ENCODE data around the gene VGF. TPM values are rescaled to one million over a fixed set of nuclear protein-coding genes. Genes with fewer than 3 reads are reported as not detected.

VGF gene
- total RNA-seq, 2 experiments from 2014 or later = 1.5 TPM; not detected in 1

DNA sequence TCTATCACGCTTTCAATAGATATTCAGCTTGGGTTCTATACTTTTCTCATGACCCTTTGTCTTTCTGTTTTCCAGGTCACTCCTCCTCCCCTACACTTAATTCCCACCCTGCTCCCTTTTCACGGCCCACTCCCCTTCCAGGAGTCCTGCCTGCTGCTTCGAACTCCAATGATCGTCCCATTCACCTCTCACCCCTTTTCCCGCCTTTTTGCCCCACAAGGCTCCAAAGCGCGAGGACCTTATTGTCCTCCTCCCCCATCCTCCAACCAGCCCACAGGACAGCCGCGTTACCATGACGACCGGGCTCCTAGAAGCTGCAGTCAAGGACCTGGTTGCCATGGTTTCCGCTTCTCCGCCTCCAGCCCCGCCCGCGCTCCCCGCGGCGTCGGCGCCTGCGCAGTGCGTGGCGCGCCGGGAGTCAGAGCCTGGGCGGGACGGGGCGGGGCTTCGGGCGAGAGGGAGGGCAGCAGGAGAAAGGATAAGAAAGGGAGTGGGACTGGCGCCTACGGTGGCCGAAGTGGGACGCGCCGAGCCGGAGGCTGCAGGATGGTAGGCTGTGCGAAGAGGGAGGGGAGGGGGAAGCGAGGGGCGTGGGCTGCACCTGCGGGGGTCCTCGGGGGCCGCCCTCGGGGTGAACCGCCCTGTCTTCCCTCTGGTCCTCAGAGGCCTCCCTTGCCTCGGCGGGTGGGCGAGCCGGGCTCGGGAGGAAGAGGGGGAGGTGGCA, 11.2 kb downstream of the VGF start, which contains the start of gene AP1S1:
Gene AP1S1 (plus strand): TSS at position 508 of the 724 bp plus-strand sequence. CDS start 39 bp downstream, at position 547.
- no peak for TF ChIP-seq EZH2phosphoT487 (IDR thresholded peaks at IDR 0.05; ENCODE audit: borderline replicate concordance, low read depth, low read length)
- BruUV-seq (replicated peaks) = no TSS peak
- H3K9me2 ChIP-seq (ENCODE audit: insufficient read depth, low read length) = no peaks in the 10 kb centered on the region
- H3K79me2 ChIP-seq (ENCODE audit: insufficient read depth, low read depth, low read length) = no peaks in the 10 kb centered on the region
- H3K9me3 ChIP-seq (ENCODE audit: low read length) = no peaks in the 10 kb centered on the region
- ChIA-PET CTCF (ENCODE audit: unreplicated experiment) (no interaction called here), POLR2A (interaction anchor here (0.6 kb wide), 1 partner anchor 711 kb away, joined by 3 read pairs; no protein-coding TSS in a partner anchor)
- H2AFZ ChIP-seq (ENCODE audit: low read length) = peak within 1 kb of the TSS; percentile 77
- H3K27ac ChIP-seq (ENCODE audit: low read depth, low read length, poor library complexity, severe bottlenecking) = peak within 1 kb of the TSS; percentile 16
- H3K4me1 ChIP-seq (ENCODE audit: insufficient read depth, low read length, poor library complexity, severe bottlenecking) = peaks cover 15% of the 10 kb centered on the region
- H3K4me3 ChIP-seq (ENCODE audit: low read depth, low read length, poor library complexity, severe bottlenecking) = peak within 1 kb of the TSS; percentile 94
- DNase-seq (ENCODE audit: low spot score) = peak; percentile 95
- H3K36me3 ChIP-seq (ENCODE audit: insufficient read depth, low read length) = no peaks in the 10 kb centered on the region
- intact Hi-C loops (cut with micrococcal nuclease; ENCODE audit: unreplicated experiment) = no loop called here
- peak within 1 kb of the TSS; percentile 71 for H3K4me2 ChIP-seq (ENCODE audit: low read length)
- no peaks in the 10 kb centered on the region for H4K20me1 ChIP-seq (ENCODE audit: insufficient read depth, low read length)

DNA sequence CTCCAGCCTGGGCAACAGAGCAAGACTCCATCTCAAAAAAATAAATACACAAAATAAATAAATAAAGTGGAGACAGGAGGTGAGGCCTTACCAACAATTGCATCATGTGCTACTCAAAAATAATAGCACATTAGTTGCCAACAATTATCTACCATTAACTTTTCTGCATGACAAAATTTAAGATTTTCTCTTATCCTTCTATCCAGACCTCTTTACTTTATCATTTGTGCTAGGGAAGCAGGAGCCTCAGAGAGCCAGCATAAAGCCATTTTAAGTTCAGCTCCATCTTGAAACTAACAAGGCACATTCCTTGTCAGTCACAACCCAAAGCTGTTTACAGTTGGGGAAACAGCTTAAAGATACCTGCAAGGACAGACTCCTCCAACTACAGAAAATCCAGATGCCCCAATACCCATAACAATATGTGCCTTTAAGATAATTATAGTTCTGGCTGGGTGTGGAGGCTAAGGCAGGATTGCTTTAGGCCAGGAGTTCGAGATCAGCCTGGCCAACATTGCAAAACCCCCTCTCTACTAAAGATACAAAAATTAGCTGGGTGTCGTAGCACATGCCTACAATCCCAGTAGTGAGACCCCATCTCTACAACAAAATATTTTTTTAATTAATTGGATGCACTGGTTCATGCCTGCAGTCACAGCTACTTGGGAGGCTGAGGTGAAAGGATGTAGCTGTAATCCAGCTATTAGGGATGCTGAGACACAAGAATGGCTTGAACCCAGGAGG, 13.3 kb downstream of the VGF start:
- Histone ChIP-seq H3K9me2 (ENCODE audit: insufficient read depth, low read length) (no peaks in the 10 kb centered on the region), H3K4me3 (ENCODE audit: low read depth, low read length, poor library complexity, severe bottlenecking) (no peak overlapping the region), H3K4me2 (ENCODE audit: low read length) (no peak overlapping the region), H3K79me2 (ENCODE audit: insufficient read depth, low read depth, low read length) (no peaks in the 10 kb centered on the region), H4K20me1 (ENCODE audit: insufficient read depth, low read length) (no peaks in the 10 kb centered on the region), H3K27ac (ENCODE audit: low read depth, low read length, poor library complexity, severe bottlenecking) (no peak overlapping the region), H3K36me3 (ENCODE audit: insufficient read depth, low read length) (no peaks in the 10 kb centered on the region), H3K4me1 (ENCODE audit: insufficient read depth, low read length, poor library complexity, severe bottlenecking) (peaks cover 15% of the 10 kb centered on the region), H3K9me3 (ENCODE audit: low read length) (no peaks in the 10 kb centered on the region), H2AFZ (ENCODE audit: low read length) (no peak overlapping the region)
- no peak for DNase-seq (ENCODE audit: low spot score)
- TF ChIP-seq, protein P1, sequence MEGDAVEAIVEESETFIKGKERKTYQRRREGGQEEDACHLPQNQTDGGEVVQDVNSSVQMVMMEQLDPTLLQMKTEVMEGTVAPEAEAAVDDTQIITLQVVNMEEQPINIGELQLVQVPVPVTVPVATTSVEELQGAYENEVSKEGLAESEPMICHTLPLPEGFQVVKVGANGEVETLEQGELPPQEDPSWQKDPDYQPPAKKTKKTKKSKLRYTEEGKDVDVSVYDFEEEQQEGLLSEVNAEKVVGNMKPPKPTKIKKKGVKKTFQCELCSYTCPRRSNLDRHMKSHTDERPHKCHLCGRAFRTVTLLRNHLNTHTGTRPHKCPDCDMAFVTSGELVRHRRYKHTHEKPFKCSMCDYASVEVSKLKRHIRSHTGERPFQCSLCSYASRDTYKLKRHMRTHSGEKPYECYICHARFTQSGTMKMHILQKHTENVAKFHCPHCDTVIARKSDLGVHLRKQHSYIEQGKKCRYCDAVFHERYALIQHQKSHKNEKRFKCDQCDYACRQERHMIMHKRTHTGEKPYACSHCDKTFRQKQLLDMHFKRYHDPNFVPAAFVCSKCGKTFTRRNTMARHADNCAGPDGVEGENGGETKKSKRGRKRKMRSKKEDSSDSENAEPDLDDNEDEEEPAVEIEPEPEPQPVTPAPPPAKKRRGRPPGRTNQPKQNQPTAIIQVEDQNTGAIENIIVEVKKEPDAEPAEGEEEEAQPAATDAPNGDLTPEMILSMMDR (conservative IDR thresholded peaks at IDR 0.05; ENCODE audit: low read length) = no peak
- no peak for TF ChIP-seq EZH2phosphoT487 (IDR thresholded peaks at IDR 0.05; ENCODE audit: borderline replicate concordance, low read depth, low read length)
- no TSS peak for BruUV-seq (replicated peaks)
- intact Hi-C loops (cut with micrococcal nuclease; ENCODE audit: unreplicated experiment) = no loop called here
- ChIA-PET POLR2A (interaction anchor here (0.9 kb wide), 1 partner anchor 22 kb away, joined by 4 read pairs; no protein-coding TSS in a partner anchor), CTCF (ENCODE audit: unreplicated experiment) (interaction anchor here (0.6 kb wide), 1 partner anchor 11 kb away, joined by 3 read pairs; no protein-coding TSS in a partner anchor)

DNA sequence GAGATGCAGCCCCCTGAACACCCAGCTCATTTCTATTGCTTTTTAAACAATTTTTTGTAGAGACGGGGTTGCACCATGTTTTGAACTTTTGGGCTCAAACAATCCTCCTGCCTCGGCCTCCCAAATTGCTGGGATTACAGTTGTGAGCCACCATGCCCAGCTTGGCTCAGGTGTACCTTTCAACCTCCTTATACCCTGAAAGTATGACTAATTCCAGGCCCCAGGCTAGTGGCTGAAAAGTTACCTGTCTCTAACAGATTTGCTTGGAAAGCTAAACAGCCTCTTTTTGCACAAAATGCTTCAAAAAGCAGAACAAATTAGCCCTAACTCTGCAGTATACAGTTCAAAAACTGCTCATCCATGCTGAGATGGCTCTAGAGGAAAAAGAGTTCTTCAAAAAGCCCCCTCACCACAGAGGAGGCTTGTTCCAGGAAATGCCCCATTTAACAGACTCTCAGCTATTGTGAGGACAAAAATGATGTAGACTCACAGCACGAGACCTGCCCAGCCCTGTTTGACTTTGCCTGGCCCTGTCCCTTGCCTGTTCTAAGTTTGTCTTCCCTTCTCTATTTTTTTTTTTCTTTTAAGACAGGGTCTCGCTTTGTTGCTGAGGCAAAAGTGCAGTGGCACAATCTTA, 24.5 kb downstream of the VGF start:
- H2AFZ ChIP-seq (ENCODE audit: low read length) = peak overlapping the region; percentile 27; the same call in 1 of the 2 replicates
- no peaks in the 10 kb centered on the region for H3K9me3 ChIP-seq (ENCODE audit: low read length)
- H3K4me2 ChIP-seq (ENCODE audit: low read length) = no peak overlapping the region
- TF ChIP-seq EZH2phosphoT487 (IDR thresholded peaks at IDR 0.05; ENCODE audit: borderline replicate concordance, low read depth, low read length) = no peak
- TF ChIP-seq, protein P1 (conservative IDR thresholded peaks at IDR 0.05; ENCODE audit: low read length) = no peak
- no peak for DNase-seq (ENCODE audit: low spot score)
- intact Hi-C loops (cut with micrococcal nuclease; ENCODE audit: unreplicated experiment) = no loop called here
- H3K27ac ChIP-seq (ENCODE audit: low read depth, low read length, poor library complexity, severe bottlenecking) = no peak overlapping the region
- BruUV-seq (replicated peaks) = no TSS peak
- peaks cover 8% of the 10 kb centered on the region for H3K4me1 ChIP-seq (ENCODE audit: insufficient read depth, low read length, poor library complexity, severe bottlenecking)
- no peaks in the 10 kb centered on the region for H3K9me2 ChIP-seq (ENCODE audit: insufficient read depth, low read length)
- H3K36me3 ChIP-seq (ENCODE audit: insufficient read depth, low read length) = no peaks in the 10 kb centered on the region
- ChIA-PET CTCF (ENCODE audit: unreplicated experiment) (interaction anchor here (1.0 kb wide), 1 partner anchor 52 kb away, joined by 3 read pairs; no protein-coding TSS in a partner anchor), POLR2A (interaction anchor here (0.6 kb wide), 2 partner anchors 306 to 334 kb away, joined by 3 read pairs; no protein-coding TSS in a partner anchor)
- H3K4me3 ChIP-seq (ENCODE audit: low read depth, low read length, poor library complexity, severe bottlenecking) = no peak overlapping the region
- H4K20me1 ChIP-seq (ENCODE audit: insufficient read depth, low read length) = no peaks in the 10 kb centered on the region
- H3K79me2 ChIP-seq (ENCODE audit: insufficient read depth, low read depth, low read length) = no peaks in the 10 kb centered on the region

Data from OCI-LY7 (cell line).